ENCODE results near the gene DIP2C.

The DIP2C gene

GRCh38 chr10:298033-298432 lies 391.4 kb downstream of the DIP2C start:
- Histone ChIP-seq H2AK5ac (ENCODE audit: low read length) (no peak overlapping the region), H3K79me1 (ENCODE audit: low read length) (no peaks in the 10 kb centered on the region), H3K27me3 (ENCODE audit: insufficient read depth, low read length, poor library complexity) (no peaks in the 10 kb centered on the region), H3K56ac (ENCODE audit: low read length) (no peak overlapping the region), H2BK5ac (ENCODE audit: low read length) (no peak overlapping the region), H3K18ac (ENCODE audit: low read length) (no peak overlapping the region), H3K9ac (ENCODE audit: low read length) (no peak overlapping the region), H3K4me3 (ENCODE audit: low read length) (no peak overlapping the region), H3K79me2 (ENCODE audit: control insufficient read depth, insufficient read depth, low read length) (no peaks in the 10 kb centered on the region), H3K36me3 (ENCODE audit: control insufficient read depth, insufficient read depth, low read length) (no peaks in the 10 kb centered on the region), H3K23ac (ENCODE audit: low read length) (no peak overlapping the region), H3K4ac (ENCODE audit: low read depth, low read length) (no peak overlapping the region), H2BK120ac (ENCODE audit: low read depth, low read length) (no peak overlapping the region), H3K4me2 (ENCODE audit: low read length) (no peak overlapping the region), H3K4me1 (ENCODE audit: control insufficient read depth, low read depth, low read length) (no peaks in the 10 kb centered on the region), H2BK15ac (replicated peaks; ENCODE audit: low read depth) (no peak overlapping the region), H4K5ac (ENCODE audit: low read length) (no peak overlapping the region), H3K27ac (ENCODE audit: low read depth, low read length) (no peak overlapping the region), H4K8ac (ENCODE audit: low read depth, low read length) (no peak overlapping the region)
- WGBS (ENCODE audit: extremely low coverage, insufficient coverage, low lambda C conversion rate), result no CpG with 5 or more reads among the region's 9 CpGs
- DNase-seq, result no peak

DNA sequence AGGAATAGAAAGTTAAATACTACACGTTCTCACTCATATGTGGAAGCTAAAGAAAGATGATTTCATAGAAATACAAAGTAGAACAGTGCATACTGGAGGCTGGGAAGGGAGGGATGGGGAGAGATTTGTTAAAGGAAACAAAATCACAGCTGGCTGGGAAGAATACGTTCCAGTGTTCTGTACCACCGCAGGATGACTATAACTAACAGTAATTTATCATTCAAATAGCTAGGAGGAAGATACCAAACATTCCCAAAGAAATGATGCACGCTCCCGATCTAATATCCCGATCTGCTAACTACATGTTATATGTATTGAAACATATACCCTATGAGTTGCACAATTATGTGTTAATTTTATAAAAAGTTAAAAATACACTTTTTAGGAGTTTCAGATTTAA lies 391.9 kb downstream of the DIP2C start:
- no peak overlapping the region for H2BK5ac ChIP-seq (ENCODE audit: low read length)

DNA sequence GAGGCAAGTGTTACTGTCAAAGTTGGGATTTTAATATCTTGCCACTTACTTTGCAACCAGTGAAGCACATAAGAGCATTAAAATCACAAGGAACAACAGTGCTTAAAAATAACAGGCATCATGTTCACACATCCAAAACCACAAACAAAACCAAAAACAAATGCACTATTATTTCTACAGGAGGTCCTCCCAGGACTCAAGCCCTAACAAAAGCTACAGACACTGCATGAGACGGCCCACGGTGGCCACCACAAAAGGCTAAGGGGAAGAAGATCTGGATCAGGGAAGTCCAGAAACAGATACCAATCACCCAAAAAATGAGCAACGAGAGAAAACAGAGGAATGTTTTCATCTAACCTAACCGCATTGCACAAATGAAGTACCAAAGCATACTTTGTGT lies 395.8 kb downstream of the DIP2C start:
- no peak for DNase-seq
- Histone ChIP-seq H3K27ac (ENCODE audit: low read depth, low read length) (no peak overlapping the region), H3K79me1 (ENCODE audit: low read length) (no peaks in the 10 kb centered on the region), H3K4me1 (ENCODE audit: control insufficient read depth, low read depth, low read length) (no peaks in the 10 kb centered on the region), H3K18ac (ENCODE audit: low read length) (no peak overlapping the region), H3K36me3 (ENCODE audit: control insufficient read depth, insufficient read depth, low read length) (no peaks in the 10 kb centered on the region), H3K27me3 (ENCODE audit: insufficient read depth, low read length, poor library complexity) (no peaks in the 10 kb centered on the region), H3K56ac (ENCODE audit: low read length) (no peak overlapping the region), H4K8ac (ENCODE audit: low read depth, low read length) (no peak overlapping the region), H3K9ac (ENCODE audit: low read length) (no peak overlapping the region), H2BK5ac (ENCODE audit: low read length) (no peak overlapping the region), H3K4me2 (ENCODE audit: low read length) (no peak overlapping the region), H2BK15ac (replicated peaks; ENCODE audit: low read depth) (no peak overlapping the region), H2AK5ac (ENCODE audit: low read length) (no peak overlapping the region), H2BK120ac (ENCODE audit: low read depth, low read length) (no peak overlapping the region), H3K4ac (ENCODE audit: low read depth, low read length) (no peak overlapping the region), H3K4me3 (ENCODE audit: low read length) (no peak overlapping the region), H3K79me2 (ENCODE audit: control insufficient read depth, insufficient read depth, low read length) (no peaks in the 10 kb centered on the region), H3K23ac (ENCODE audit: low read length) (no peak overlapping the region), H4K5ac (ENCODE audit: low read length) (no peak overlapping the region)
- no CpG with 5 or more reads among the region's 4 CpGs for WGBS (ENCODE audit: extremely low coverage, insufficient coverage, low lambda C conversion rate)

More for the DNA sequence above, 391.9 kb downstream of the DIP2C start:
- Histone ChIP-seq H3K4me3 (ENCODE audit: low read length) (no peak overlapping the region), H3K56ac (ENCODE audit: low read length) (no peak overlapping the region), H2BK120ac (ENCODE audit: low read depth, low read length) (no peak overlapping the region), H3K4ac (ENCODE audit: low read depth, low read length) (no peak overlapping the region), H3K79me2 (ENCODE audit: control insufficient read depth, insufficient read depth, low read length) (no peaks in the 10 kb centered on the region), H3K36me3 (ENCODE audit: control insufficient read depth, insufficient read depth, low read length) (no peaks in the 10 kb centered on the region), H4K5ac (ENCODE audit: low read length) (no peak overlapping the region), H3K18ac (ENCODE audit: low read length) (no peak overlapping the region), H3K79me1 (ENCODE audit: low read length) (no peaks in the 10 kb centered on the region), H2AK5ac (ENCODE audit: low read length) (no peak overlapping the region), H3K9ac (ENCODE audit: low read length) (no peak overlapping the region), H3K4me1 (ENCODE audit: control insufficient read depth, low read depth, low read length) (no peaks in the 10 kb centered on the region), H3K23ac (ENCODE audit: low read length) (no peak overlapping the region), H3K27ac (ENCODE audit: low read depth, low read length) (no peak overlapping the region), H3K27me3 (ENCODE audit: insufficient read depth, low read length, poor library complexity) (no peaks in the 10 kb centered on the region), H4K8ac (ENCODE audit: low read depth, low read length) (no peak overlapping the region), H2BK15ac (replicated peaks; ENCODE audit: low read depth) (no peak overlapping the region), H3K4me2 (ENCODE audit: low read length) (no peak overlapping the region)
- no peak for DNase-seq
- WGBS (ENCODE audit: extremely low coverage, insufficient coverage, low lambda C conversion rate), result no CpG with 5 or more reads among the region's 6 CpGs

DNA sequence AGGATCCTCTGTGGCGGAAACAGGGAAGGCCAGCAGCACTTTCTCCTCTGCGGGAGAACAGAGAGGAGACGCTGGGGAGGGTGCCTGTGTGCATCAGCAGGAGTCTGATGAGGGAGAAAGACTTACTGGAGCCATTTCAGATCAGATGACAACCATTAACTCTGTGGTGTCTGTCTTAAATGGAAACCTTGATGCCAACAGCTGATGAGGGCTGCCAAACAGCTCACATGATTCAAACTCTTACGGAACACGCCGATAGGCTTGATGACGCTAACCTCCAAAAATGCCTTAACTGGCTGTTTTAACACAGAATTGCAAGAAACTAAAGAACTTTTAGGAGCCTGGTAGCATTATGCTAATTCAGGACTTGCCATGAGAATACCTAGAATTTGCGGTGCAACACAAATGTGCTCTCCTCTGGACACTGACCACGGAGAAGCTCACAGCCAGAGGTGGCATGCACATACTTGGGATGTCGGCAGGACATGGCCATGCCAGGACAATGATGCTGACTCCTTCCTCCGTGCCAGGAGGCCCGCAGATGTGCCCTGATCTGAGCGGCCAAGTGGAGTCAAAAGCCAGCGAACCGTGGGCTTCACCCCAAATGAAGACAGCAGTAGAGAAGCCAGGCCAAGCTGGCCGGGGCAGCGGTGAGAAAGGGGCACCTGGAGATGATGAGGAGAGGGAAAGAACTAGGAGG lies 399.3 kb downstream of the DIP2C start:
- no CpG with 5 or more reads among the region's 17 CpGs for WGBS (ENCODE audit: extremely low coverage, insufficient coverage, low lambda C conversion rate)
- Histone ChIP-seq H3K36me3 (ENCODE audit: control insufficient read depth, insufficient read depth, low read length) (no peaks in the 10 kb centered on the region), H3K4ac (ENCODE audit: low read depth, low read length) (no peak overlapping the region), H2BK5ac (ENCODE audit: low read length) (no peak overlapping the region), H3K18ac (ENCODE audit: low read length) (no peak overlapping the region), H2BK15ac (replicated peaks; ENCODE audit: low read depth) (no peak overlapping the region), H2BK120ac (ENCODE audit: low read depth, low read length) (no peak overlapping the region), H4K5ac (ENCODE audit: low read length) (no peak overlapping the region), H3K79me1 (ENCODE audit: low read length) (no peaks in the 10 kb centered on the region), H3K4me1 (ENCODE audit: control insufficient read depth, low read depth, low read length) (no peaks in the 10 kb centered on the region), H3K27me3 (ENCODE audit: insufficient read depth, low read length, poor library complexity) (no peaks in the 10 kb centered on the region), H2AK5ac (ENCODE audit: low read length) (no peak overlapping the region), H3K23ac (ENCODE audit: low read length) (no peak overlapping the region), H4K8ac (ENCODE audit: low read depth, low read length) (no peak overlapping the region), H3K79me2 (ENCODE audit: control insufficient read depth, insufficient read depth, low read length) (no peaks in the 10 kb centered on the region), H3K27ac (ENCODE audit: low read depth, low read length) (no peak overlapping the region), H3K9ac (ENCODE audit: low read length) (no peak overlapping the region), H3K56ac (ENCODE audit: low read length) (no peak overlapping the region), H3K4me2 (ENCODE audit: low read length) (no peak overlapping the region), H3K4me3 (ENCODE audit: low read length) (no peak overlapping the region)
- DNase-seq, result no peak

DNA sequence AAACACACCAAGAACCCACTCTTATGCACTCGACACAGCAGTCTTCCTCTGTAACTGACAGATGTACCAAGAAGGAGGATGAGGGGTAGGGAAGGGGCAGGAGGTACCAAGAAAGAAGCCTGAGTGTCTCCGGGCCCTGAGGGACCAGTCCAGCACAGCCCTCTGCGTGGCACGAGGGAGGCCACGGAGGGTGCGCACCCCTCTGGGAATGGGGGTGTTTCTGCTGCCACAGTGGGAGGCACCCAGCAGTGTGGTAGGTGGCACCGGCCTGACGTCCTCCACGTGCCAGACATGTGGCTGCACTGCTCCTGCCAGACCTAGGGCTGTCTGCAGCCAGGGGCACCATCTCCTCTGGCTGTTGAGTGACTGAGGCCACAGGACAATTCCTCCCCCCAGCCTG lies 399.9 kb downstream of the DIP2C start:
- no peak overlapping the region for H3K4ac ChIP-seq (ENCODE audit: low read depth, low read length)
- H4K5ac ChIP-seq (ENCODE audit: low read length), result no peak overlapping the region
- no peak overlapping the region for H2BK15ac ChIP-seq (replicated peaks; ENCODE audit: low read depth)
- H2BK120ac ChIP-seq (ENCODE audit: low read depth, low read length), result no peak overlapping the region
- no peak overlapping the region for H4K8ac ChIP-seq (ENCODE audit: low read depth, low read length)
- no peak overlapping the region for H3K9ac ChIP-seq (ENCODE audit: low read length)
- no peaks in the 10 kb centered on the region for H3K36me3 ChIP-seq (ENCODE audit: control insufficient read depth, insufficient read depth, low read length)
- H3K79me1 ChIP-seq (ENCODE audit: low read length), result no peaks in the 10 kb centered on the region
- H3K27ac ChIP-seq (ENCODE audit: low read depth, low read length), result no peak overlapping the region
- no peaks in the 10 kb centered on the region for H3K27me3 ChIP-seq (ENCODE audit: insufficient read depth, low read length, poor library complexity)
- no CpG with 5 or more reads among the region's 9 CpGs for WGBS (ENCODE audit: extremely low coverage, insufficient coverage, low lambda C conversion rate)
- H3K4me3 ChIP-seq (ENCODE audit: low read length), result no peak overlapping the region
- H3K23ac ChIP-seq (ENCODE audit: low read length), result no peak overlapping the region
- H2BK5ac ChIP-seq (ENCODE audit: low read length), result no peak overlapping the region
- no peak for DNase-seq
- H3K4me2 ChIP-seq (ENCODE audit: low read length), result no peak overlapping the region
- no peak overlapping the region for H3K56ac ChIP-seq (ENCODE audit: low read length)
- no peaks in the 10 kb centered on the region for H3K4me1 ChIP-seq (ENCODE audit: control insufficient read depth, low read depth, low read length)
- no peaks in the 10 kb centered on the region for H3K79me2 ChIP-seq (ENCODE audit: control insufficient read depth, insufficient read depth, low read length)
- H2AK5ac ChIP-seq (ENCODE audit: low read length), result no peak overlapping the region
- H3K18ac ChIP-seq (ENCODE audit: low read length), result no peak overlapping the region
